Measurements from ENCODE around the gene CDC42EP2. TPM values are rescaled to one million over a fixed set of nuclear protein-coding genes. Genes with fewer than 3 reads are reported as not detected.

Gene CDC42EP2
- total and polyA plus RNA-seq, 2 of the 13 experiments (the other 11 are each of a cell fraction or from before 2014, with no cell fraction given) = 2.3 to 7.1 TPM

GRCh38 chr11:65305501-65306268, 9.0 kb upstream of the CDC42EP2 start (continued):
- TF ChIP-seq ZBTB40 (IDR thresholded peaks at IDR 0.05) = no peak
- TF ChIP-seq ZBTB40 (CRISPR knock-in tag; IDR thresholded peaks at IDR 0.05) = no peak
- peak; percentile 91 for TF ChIP-seq HNF4G (IDR thresholded peaks at IDR 0.05; ENCODE audit: borderline replicate concordance, low read depth, low read length)
- TF ChIP-seq HNF4G (CRISPR knock-in tag; IDR thresholded peaks at IDR 0.05; ENCODE audit: borderline replicate concordance, low read depth) = no peak; the same call in 1 of the 2 replicates
- no peak for TF ChIP-seq NFE2L2 (IDR thresholded peaks at IDR 0.05; ENCODE audit: low read length)
- TF ChIP-seq ZNF264 (CRISPR knock-in tag; IDR thresholded peaks at IDR 0.05) = peak; percentile 86; the same call in 1 of the 2 replicates
- no peak for TF ChIP-seq LBX2 (CRISPR knock-in tag; IDR thresholded peaks at IDR 0.05; ENCODE audit: borderline replicate concordance)
- no peak for TF ChIP-seq ZFP36 (IDR thresholded peaks at IDR 0.05; ENCODE audit: borderline replicate concordance, low read depth, low read length, partially characterized antibody)
- TF ChIP-seq POLR2A (IDR thresholded peaks at IDR 0.05; ENCODE audit: insufficient read depth in 1 of 2, low read depth in 2 of 2, low read length in 2 of 2) = peak; percentile 54 to 67; a peak in 3 of 4 replicates
- TF ChIP-seq RBM22 (optimal IDR thresholded peaks at IDR 0.05; ENCODE audit: low read length) = no peak
- peak; percentile 54; the same call in 1 of the 2 replicates for TF ChIP-seq MTA1 (CRISPR knock-in tag; IDR thresholded peaks at IDR 0.05; ENCODE audit: borderline replicate concordance)
- TF ChIP-seq ZSCAN5A (CRISPR knock-in tag; IDR thresholded peaks at IDR 0.05; ENCODE audit: borderline replicate concordance) = no peak; the same call in 1 of the 2 replicates
- TF ChIP-seq ASH2L (IDR thresholded peaks at IDR 0.05; ENCODE audit: insufficient read length, low read depth, low read length) = peak; percentile 81
- peak; percentile 82 for TF ChIP-seq HHEX (CRISPR knock-in tag; IDR thresholded peaks at IDR 0.05)
- peak; percentile 90; the same call in 1 of the 2 replicates for TF ChIP-seq KDM1A (CRISPR knock-in tag; IDR thresholded peaks at IDR 0.05)
- TF ChIP-seq REPIN1 (CRISPR knock-in tag; IDR thresholded peaks at IDR 0.05; ENCODE audit: borderline replicate concordance, low read depth) = peak; percentile 28; the same call in 1 of the 2 replicates
- no peak for TF ChIP-seq HOXA9 (CRISPR knock-in tag; IDR thresholded peaks at IDR 0.05; ENCODE audit: borderline replicate concordance)
- no peak for TF ChIP-seq ELF1 (CRISPR knock-in tag; IDR thresholded peaks at IDR 0.05)
- peak; percentile 53; the same call in 1 of the 2 replicates for TF ChIP-seq TMF1 (CRISPR knock-in tag; IDR thresholded peaks at IDR 0.05; ENCODE audit: low read depth)
- TF ChIP-seq THAP11 (CRISPR knock-in tag; IDR thresholded peaks at IDR 0.05) = peak; percentile 41
